ENCODE data around the gene WNT4.

WNT4 gene

DNA sequence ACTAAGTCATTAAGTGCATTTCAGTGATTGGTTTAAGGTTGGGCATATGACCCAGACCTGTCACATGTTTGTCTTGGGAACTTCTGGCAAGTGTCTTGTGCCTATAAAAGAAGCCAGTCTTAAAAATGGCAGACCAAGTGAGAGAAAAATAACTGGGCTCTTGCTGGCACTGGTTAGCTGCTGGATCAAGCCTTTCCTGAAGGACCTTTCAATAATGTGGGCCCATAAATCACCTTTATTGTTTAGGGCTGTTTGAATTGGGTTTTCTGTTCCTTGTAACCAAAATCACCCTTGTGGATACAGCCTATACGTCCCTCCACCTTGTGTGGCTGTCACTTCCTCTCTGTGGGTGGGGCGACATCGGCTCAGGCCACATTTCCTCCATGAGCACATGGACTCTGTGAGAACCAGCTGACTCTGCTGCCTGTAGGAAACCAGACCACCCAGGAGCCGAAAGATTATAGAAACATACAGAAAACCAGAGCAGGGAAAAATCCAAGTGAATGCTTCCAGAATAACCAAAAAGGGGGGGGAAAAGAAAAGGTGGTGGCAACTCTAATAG lies 25.6 kb upstream of the WNT4 start:
- ChIA-PET POLR2A (no interaction called here), CTCF (no interaction called here)
- TF ChIP-seq FOXK2 (IDR thresholded peaks at IDR 0.05) (no peak), LEF1 (IDR thresholded peaks at IDR 0.05; ENCODE audit: borderline replicate concordance) (no peak), CTBP1 (IDR thresholded peaks at IDR 0.05; ENCODE audit: borderline replicate concordance) (no peak), ZNF384 (IDR thresholded peaks at IDR 0.05) (no peak), HDGF (IDR thresholded peaks at IDR 0.05; ENCODE audit: borderline replicate concordance) (no peak), FOXA1 (IDR thresholded peaks at IDR 0.05) (no peak)
- no peak for DNase-seq (ENCODE audit: extremely low spot score)

DNA sequence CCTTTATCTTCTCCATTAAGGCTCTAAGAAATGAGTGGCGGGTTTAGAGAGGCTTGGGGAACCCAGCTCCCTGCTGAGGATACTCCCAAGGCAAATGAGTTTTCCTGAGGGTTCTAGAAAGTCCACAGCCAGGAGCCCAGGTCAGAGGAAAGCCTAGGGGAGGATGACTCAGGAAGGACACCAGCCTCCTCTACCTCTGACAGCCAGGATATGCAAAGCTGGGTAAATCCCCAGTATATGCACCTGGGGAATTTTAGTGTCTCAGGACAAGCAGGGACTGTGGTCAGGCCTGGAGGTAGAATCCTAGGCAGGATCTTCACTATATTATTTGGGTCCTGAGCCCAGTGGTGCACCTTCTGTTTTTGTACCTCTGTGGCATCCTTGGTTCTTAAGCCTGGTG lies 23.5 kb upstream of the WNT4 start:
- POLR2A ChIA-PET = no interaction called here
- CTCF ChIA-PET = no interaction called here
- no peak for DNase-seq (ENCODE audit: extremely low spot score)
- no peak for TF ChIP-seq NFRKB (IDR thresholded peaks at IDR 0.05)
- no peak for TF ChIP-seq ELF4 (IDR thresholded peaks at IDR 0.05)
- no peak for TF ChIP-seq BHLHE40 (IDR thresholded peaks at IDR 0.05; ENCODE audit: borderline replicate concordance)
- no peak for TF ChIP-seq FOXK2 (IDR thresholded peaks at IDR 0.05)
- TF ChIP-seq SUZ12 (IDR thresholded peaks at IDR 0.05) = no peak
- no peak for TF ChIP-seq ARNT (IDR thresholded peaks at IDR 0.05)
- no peak for TF ChIP-seq HDGF (IDR thresholded peaks at IDR 0.05; ENCODE audit: borderline replicate concordance)
- no peak for TF ChIP-seq LEF1 (IDR thresholded peaks at IDR 0.05; ENCODE audit: borderline replicate concordance)
- no peak for TF ChIP-seq FOXA1 (IDR thresholded peaks at IDR 0.05)
- no peak for TF ChIP-seq L3MBTL2 (conservative IDR thresholded peaks at IDR 0.05)

GRCh38 chr1:22164841-22165808 lies 22.2 kb upstream of the WNT4 start:
- ChIA-PET POLR2A (no interaction called here), CTCF (no interaction called here)
- TF ChIP-seq SP1 (IDR thresholded peaks at IDR 0.05) = no peak
- TF ChIP-seq BHLHE40 (IDR thresholded peaks at IDR 0.05; ENCODE audit: borderline replicate concordance) = no peak
- no peak for TF ChIP-seq ARNT (IDR thresholded peaks at IDR 0.05)
- no peak for TF ChIP-seq ELF4 (IDR thresholded peaks at IDR 0.05)
- TF ChIP-seq SUZ12 (IDR thresholded peaks at IDR 0.05) = no peak
- no peak for TF ChIP-seq TARDBP (IDR thresholded peaks at IDR 0.05)
- TF ChIP-seq NFRKB (IDR thresholded peaks at IDR 0.05) = no peak
- TF ChIP-seq FOXA1 (IDR thresholded peaks at IDR 0.05) = no peak
- TF ChIP-seq HDGF (IDR thresholded peaks at IDR 0.05; ENCODE audit: borderline replicate concordance) = no peak
- TF ChIP-seq FOXK2 (IDR thresholded peaks at IDR 0.05) = no peak
- no peak for DNase-seq (ENCODE audit: extremely low spot score)

DNA sequence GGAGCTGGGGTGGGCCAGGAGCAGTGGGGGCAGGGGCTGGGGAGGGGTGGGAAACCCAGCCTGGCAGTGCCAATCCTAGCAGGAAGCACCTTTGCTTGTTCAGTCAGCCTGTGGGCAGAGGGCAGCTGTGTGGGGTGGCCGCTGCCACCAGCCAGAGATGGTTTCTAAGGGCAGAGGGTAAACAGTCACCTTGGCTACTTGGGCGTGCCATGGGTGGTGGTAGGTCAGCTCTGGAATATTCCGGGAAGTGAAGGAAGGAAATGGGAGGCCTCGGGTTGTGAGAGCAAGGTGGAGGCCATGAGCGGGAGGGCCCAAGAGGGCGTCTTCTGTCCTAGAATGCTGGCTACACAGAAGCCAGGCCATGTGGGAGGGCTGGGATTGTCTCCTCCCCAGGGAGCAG lies 20.7 kb upstream of the WNT4 start:
- ChIA-PET POLR2A (no interaction called here), CTCF (no interaction called here)

DNA sequence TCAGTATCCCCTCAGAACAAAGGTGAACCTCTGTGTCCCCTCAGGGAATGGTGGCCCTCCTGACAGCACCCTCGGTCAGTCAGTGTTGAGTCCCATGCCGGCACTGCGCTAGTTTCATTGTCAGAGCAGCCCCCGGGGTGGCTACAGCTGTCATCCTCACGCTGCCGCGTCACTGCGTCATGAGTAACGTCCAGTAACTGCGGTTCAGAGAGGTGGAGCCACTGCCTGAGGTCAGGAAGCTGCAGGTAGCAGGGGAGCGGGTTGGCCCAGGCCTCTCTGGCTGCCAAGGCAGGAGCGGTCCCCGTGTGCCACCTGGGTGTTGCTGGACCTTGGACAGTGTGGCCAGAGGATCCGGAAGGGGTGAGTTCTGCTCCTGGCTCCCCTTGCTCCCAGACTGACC lies 20.2 kb upstream of the WNT4 start:
- POLR2A ChIA-PET = no interaction called here
- TF ChIP-seq FOXM1 (IDR thresholded peaks at IDR 0.05; ENCODE audit: borderline replicate concordance) (no peak), SUZ12 (IDR thresholded peaks at IDR 0.05) (no peak), HDGF (IDR thresholded peaks at IDR 0.05; ENCODE audit: borderline replicate concordance) (no peak), L3MBTL2 (conservative IDR thresholded peaks at IDR 0.05) (no peak), LEF1 (IDR thresholded peaks at IDR 0.05; ENCODE audit: borderline replicate concordance) (no peak), CTBP1 (IDR thresholded peaks at IDR 0.05; ENCODE audit: borderline replicate concordance) (no peak), ZNF384 (IDR thresholded peaks at IDR 0.05) (no peak), SP1 (IDR thresholded peaks at IDR 0.05) (no peak), ARNT (IDR thresholded peaks at IDR 0.05) (no peak), NFRKB (IDR thresholded peaks at IDR 0.05) (no peak), ELF4 (IDR thresholded peaks at IDR 0.05) (no peak)
- TF ChIP-seq, protein P1, sequence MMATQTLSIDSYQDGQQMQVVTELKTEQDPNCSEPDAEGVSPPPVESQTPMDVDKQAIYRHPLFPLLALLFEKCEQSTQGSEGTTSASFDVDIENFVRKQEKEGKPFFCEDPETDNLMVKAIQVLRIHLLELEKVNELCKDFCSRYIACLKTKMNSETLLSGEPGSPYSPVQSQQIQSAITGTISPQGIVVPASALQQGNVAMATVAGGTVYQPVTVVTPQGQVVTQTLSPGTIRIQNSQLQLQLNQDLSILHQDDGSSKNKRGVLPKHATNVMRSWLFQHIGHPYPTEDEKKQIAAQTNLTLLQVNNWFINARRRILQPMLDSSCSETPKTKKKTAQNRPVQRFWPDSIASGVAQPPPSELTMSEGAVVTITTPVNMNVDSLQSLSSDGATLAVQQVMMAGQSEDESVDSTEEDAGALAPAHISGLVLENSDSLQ (IDR thresholded peaks at IDR 0.05) = no peak
- no peak for DNase-seq (ENCODE audit: extremely low spot score)
- CTCF ChIA-PET = no interaction called here

More for the DNA sequence above, 20.7 kb upstream of the WNT4 start:
- no peak for TF ChIP-seq ELF4 (IDR thresholded peaks at IDR 0.05)
- TF ChIP-seq HDGF (IDR thresholded peaks at IDR 0.05; ENCODE audit: borderline replicate concordance) = no peak
- no peak for TF ChIP-seq LEF1 (IDR thresholded peaks at IDR 0.05; ENCODE audit: borderline replicate concordance)
- no peak for TF ChIP-seq BHLHE40 (IDR thresholded peaks at IDR 0.05; ENCODE audit: borderline replicate concordance)
- TF ChIP-seq FOXM1 (IDR thresholded peaks at IDR 0.05; ENCODE audit: borderline replicate concordance) = no peak
- no peak for TF ChIP-seq FOXK2 (IDR thresholded peaks at IDR 0.05)
- no peak for DNase-seq (ENCODE audit: extremely low spot score)

GRCh38 chr1:22159891-22160290 lies 17.0 kb upstream of the WNT4 start:
- no peak for DNase-seq (ENCODE audit: extremely low spot score)
- CTCF ChIA-PET = no interaction called here
- TF ChIP-seq NFRKB (IDR thresholded peaks at IDR 0.05) (no peak), FOXK2 (IDR thresholded peaks at IDR 0.05) (no peak), BHLHE40 (IDR thresholded peaks at IDR 0.05; ENCODE audit: borderline replicate concordance) (no peak), HDGF (IDR thresholded peaks at IDR 0.05; ENCODE audit: borderline replicate concordance) (no peak), SUZ12 (IDR thresholded peaks at IDR 0.05) (no peak), ARNT (IDR thresholded peaks at IDR 0.05) (no peak), L3MBTL2 (conservative IDR thresholded peaks at IDR 0.05) (no peak), TARDBP (IDR thresholded peaks at IDR 0.05) (no peak), LEF1 (IDR thresholded peaks at IDR 0.05; ENCODE audit: borderline replicate concordance) (no peak), CTBP1 (IDR thresholded peaks at IDR 0.05; ENCODE audit: borderline replicate concordance) (no peak), ELF4 (IDR thresholded peaks at IDR 0.05) (no peak), SP1 (IDR thresholded peaks at IDR 0.05) (no peak), FOXA1 (IDR thresholded peaks at IDR 0.05) (no peak), FOXM1 (IDR thresholded peaks at IDR 0.05; ENCODE audit: borderline replicate concordance) (no peak), ZNF384 (IDR thresholded peaks at IDR 0.05) (no peak)
- TF ChIP-seq, protein P1 (IDR thresholded peaks at IDR 0.05) = no peak
- POLR2A ChIA-PET = no interaction called here

All from HEK293T (cell line).